Uterus (tissue), 2 donors: Measurements from ENCODE around the gene LDLR.

Experiments used
- CTCF ChIP-seq, 4 experiments: fragments of 200-600 bp in 2 of 4; fragments of 450-650 bp in 2 of 4; sonication (generic) in 2 of 4; IDR thresholded peaks; one replicate each; pipeline ENCODE4 v1.5.1; 2016 to 2019; ENCODE audit warnings: antibody characterized with exemption in 4 of 4, mild to moderate bottlenecking in 2 of 4, moderate library complexity in 1 of 4
- POLR2A ChIP-seq, 2 donors: fragments of 450-650 bp; IDR thresholded peaks; one replicate each; pipeline ENCODE4 v1.6.1; 2016; ENCODE audit warnings: antibody characterized with exemption in 2 of 2, mild to moderate bottlenecking in 1 of 2, moderate library complexity in 1 of 2

- no peak for TF ChIP-seq CTCF (IDR thresholded peaks at IDR 0.05)
- no peak for TF ChIP-seq POLR2A (IDR thresholded peaks at IDR 0.05)
These were observed 35.1 kb upstream of the LDLR start for GRCh38 chr19:11054200-11054599.
